ENCODE data around the gene DOCK6. TPM values are rescaled to one million over a fixed set of nuclear protein-coding genes. Genes with fewer than 3 reads are reported as not detected.

DOCK6 gene
- total and polyA plus RNA-seq, 12 donors = 27.6 to 73.3 (median 40.2) TPM

DNA sequence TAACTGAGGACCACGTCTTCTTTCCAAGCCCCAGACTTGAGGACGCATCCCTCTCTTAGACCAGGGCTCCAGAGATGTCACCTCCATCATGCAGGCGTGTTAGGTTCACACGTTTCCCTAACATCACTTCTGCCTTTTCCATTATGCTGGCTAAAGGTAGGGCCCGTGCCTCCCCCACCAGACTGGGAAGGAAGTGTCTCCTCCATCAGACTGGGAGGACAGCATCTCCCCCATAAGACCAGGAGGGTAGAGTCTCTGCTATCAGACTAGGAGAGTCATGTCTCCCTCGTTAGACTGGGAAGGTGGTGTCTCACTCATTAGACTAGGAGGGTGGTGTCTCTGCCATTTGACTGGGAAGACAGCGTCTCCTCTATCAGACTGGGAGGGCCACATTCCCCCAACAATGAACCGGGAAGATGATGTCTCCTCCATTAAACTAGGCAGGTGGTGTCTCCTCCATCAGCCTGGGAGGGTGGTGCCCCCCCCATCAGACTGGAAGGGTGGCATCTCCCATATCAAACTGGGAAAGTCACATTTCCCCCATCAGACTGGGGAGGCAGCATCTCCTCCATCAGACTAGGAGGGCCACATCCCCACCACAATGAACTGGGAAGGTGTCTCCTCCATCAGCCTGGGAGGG, 88.7 kb downstream of the DOCK6 start:
- no peak overlapping the region for H3K4me3 ChIP-seq
- peaks cover 23 to 100% (median 95%) of the 10 kb centered on the region in 9 donors for H3K36me3 ChIP-seq
- no peaks in the 10 kb centered on the region for H3K9me3 ChIP-seq
- H3K27ac ChIP-seq = no peak overlapping the region
- intact Hi-C loops (cut with DNase I) = no loop called here
- ATAC-seq (no peak), DNase-seq (no peak)
- peaks cover 0 to 10% (median 4%) of the 10 kb centered on the region in 9 donors for H3K4me1 ChIP-seq
- no peaks in the 10 kb centered on the region for H3K27me3 ChIP-seq
- WGBS, 2 donors = 79 to 81% methylated on average over 8 of the region's 8 CpGs
- TF ChIP-seq, protein P1, sequence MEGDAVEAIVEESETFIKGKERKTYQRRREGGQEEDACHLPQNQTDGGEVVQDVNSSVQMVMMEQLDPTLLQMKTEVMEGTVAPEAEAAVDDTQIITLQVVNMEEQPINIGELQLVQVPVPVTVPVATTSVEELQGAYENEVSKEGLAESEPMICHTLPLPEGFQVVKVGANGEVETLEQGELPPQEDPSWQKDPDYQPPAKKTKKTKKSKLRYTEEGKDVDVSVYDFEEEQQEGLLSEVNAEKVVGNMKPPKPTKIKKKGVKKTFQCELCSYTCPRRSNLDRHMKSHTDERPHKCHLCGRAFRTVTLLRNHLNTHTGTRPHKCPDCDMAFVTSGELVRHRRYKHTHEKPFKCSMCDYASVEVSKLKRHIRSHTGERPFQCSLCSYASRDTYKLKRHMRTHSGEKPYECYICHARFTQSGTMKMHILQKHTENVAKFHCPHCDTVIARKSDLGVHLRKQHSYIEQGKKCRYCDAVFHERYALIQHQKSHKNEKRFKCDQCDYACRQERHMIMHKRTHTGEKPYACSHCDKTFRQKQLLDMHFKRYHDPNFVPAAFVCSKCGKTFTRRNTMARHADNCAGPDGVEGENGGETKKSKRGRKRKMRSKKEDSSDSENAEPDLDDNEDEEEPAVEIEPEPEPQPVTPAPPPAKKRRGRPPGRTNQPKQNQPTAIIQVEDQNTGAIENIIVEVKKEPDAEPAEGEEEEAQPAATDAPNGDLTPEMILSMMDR (IDR thresholded peaks at IDR 0.05) = no peak

DNA sequence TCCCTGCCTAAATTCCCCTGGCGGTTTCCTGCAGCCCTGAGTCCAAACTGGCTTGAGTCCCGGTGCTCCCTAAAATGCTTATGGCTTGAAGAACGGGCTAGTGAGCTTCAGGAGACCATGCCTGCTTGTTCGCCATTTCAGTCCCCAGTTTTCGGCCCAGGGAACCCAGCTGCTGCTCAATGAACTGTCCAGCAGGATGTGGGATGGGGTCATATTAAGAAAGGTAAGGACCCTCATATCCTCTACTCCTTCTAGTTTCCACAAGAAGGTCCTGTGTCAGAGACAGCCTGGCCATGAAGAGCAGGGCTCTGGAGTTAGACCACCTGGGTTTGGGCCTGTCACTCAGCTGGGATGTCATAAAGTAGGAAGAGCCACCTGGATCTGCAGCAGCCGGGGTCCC, 89.7 kb downstream of the DOCK6 start:
- no peaks in the 10 kb centered on the region for H3K27me3 ChIP-seq
- 85 to 86% methylated on average over 6 of the region's 6 CpGs for WGBS, 2 donors
- TF ChIP-seq, protein P1 (IDR thresholded peaks at IDR 0.05) = no peak
- DNase-seq (no peak), ATAC-seq (no peak)
- H3K4me3 ChIP-seq = no peak overlapping the region
- H3K27ac ChIP-seq = peak overlapping the region in 2 of 10 donors; percentile 5 to 35
- H3K4me1 ChIP-seq = peaks cover 0 to 9% (median 0%) of the 10 kb centered on the region in 9 donors
- H3K9me3 ChIP-seq = no peaks in the 10 kb centered on the region
- H3K36me3 ChIP-seq = peaks cover 14 to 100% (median 95%) of the 10 kb centered on the region in 9 donors
- intact Hi-C loops (cut with DNase I) = no loop called here

DNA sequence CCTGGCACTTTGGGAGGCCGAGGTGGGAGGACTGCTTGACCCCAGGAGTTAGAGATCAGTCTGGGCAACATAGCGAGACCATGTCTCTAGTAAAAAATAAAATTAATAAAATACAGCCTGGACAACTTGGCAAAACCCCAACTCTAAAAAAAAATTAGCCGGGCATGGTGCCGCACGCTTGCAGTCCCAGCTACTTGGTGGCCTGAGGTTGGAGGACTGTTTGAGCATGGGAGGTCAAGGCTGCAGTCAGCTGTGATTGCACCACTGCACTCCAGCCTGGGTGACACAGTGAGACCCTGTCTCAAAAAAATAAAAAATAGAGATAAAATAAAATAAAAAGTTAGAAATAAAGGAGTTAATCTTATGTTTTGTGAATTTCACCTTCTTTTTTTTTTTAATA, 91.2 kb downstream of the DOCK6 start:
- Histone ChIP-seq H3K27ac (peak overlapping the region in 2 of 10 donors; percentile 14 to 40), H3K4me3 (no peak overlapping the region), H3K36me3 (peaks cover 14 to 100% (median 94%) of the 10 kb centered on the region in 9 donors), H3K4me1 (peaks cover 0 to 17% (median 6%) of the 10 kb centered on the region in 9 donors), H3K9me3 (no peaks in the 10 kb centered on the region), H3K27me3 (no peaks in the 10 kb centered on the region)
- intact Hi-C loops (cut with DNase I) = no loop called here
- DNase-seq = no peak
- TF ChIP-seq, protein P1 (IDR thresholded peaks at IDR 0.05) = no peak
- whole genome bisulfite sequencing, 2 donors = 54 to 58% methylated on average over 5 of the region's 5 CpGs
- no peak for ATAC-seq

DNA sequence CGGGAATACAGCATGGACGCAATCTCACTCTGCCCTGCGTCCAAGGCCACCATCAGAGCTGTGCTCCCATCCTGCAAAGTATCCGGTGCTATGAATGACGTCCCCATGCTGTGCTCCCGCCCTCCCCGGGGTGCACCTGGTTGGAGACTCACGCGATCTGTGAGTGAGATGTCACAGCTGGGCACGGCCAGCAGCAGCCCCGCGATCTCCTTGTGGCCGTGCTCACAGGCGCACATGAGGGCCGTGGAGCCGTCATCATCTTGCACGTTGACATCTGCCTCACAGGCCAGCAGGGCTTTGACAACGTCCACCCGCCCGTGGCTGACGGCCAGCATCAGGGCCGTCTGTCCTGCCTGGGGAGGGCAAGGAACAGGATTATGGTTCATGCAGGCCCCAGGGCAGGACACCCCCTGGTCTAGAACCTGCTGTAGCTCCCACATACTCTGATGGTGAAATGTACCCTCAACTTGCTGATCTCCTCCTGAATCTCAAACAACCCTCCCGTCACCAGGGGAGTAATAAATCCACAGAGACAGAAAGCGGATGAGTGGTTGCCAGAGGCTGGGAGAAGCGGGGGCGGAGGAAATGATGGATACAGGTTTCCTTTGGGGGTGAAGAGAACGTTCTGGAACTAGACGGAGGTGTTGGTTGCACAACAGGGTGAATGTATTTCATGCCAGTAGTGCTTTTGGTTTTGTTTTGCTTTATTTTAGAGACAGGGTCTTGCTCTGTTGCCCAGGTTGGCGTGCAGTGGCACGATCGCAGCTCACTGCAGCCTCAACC, 92.2 kb downstream of the DOCK6 start:
- peak overlapping the region in 5 of 10 donors; percentile 0 to 53 (median 19) for H3K27ac ChIP-seq
- 75 to 82% methylated on average over 31 of the region's 31 CpGs for WGBS, 2 donors
- peaks cover 14 to 100% (median 93%) of the 10 kb centered on the region in 9 donors for H3K36me3 ChIP-seq
- H3K4me1 ChIP-seq = peaks cover 5 to 28% (median 16%) of the 10 kb centered on the region in 9 donors
- ATAC-seq = peak in 1 of 8 donors; percentile 6
- H3K4me3 ChIP-seq = no peak overlapping the region
- intact Hi-C loops (cut with DNase I) = no loop called here
- DNase-seq = no peak
- H3K9me3 ChIP-seq = no peaks in the 10 kb centered on the region
- no peaks in the 10 kb centered on the region for H3K27me3 ChIP-seq
- TF ChIP-seq, protein P1 (IDR thresholded peaks at IDR 0.05) = no peak
